NCI-H1417 (cell line): Measurements from ENCODE around the gene NFASC.

Experiments used
- DNase-seq, 3 experiments: peaks; one replicate each; lab custom pipeline; 2025; lab: John Stamatoyannopoulos, UW

Gene NFASC

DNA sequence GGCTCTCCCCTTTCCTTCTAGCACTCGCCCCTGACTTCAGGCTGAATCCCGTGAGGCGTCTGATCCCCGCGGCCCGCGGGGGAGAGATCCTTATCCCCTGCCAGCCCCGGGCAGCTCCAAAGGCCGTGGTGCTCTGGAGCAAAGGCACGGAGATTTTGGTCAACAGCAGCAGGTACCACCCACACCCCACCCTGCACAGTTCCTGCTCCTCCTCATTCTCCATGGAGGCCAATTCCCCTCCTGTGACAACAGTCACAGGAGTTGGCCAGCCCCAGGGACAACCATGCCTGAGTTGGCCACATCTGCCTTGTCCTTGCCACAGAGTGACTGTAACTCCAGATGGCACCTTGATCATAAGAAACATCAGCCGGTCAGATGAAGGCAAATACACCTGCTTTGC is 193.6 kb downstream of the NFASC start:
- no peak for DNase-seq

DNA sequence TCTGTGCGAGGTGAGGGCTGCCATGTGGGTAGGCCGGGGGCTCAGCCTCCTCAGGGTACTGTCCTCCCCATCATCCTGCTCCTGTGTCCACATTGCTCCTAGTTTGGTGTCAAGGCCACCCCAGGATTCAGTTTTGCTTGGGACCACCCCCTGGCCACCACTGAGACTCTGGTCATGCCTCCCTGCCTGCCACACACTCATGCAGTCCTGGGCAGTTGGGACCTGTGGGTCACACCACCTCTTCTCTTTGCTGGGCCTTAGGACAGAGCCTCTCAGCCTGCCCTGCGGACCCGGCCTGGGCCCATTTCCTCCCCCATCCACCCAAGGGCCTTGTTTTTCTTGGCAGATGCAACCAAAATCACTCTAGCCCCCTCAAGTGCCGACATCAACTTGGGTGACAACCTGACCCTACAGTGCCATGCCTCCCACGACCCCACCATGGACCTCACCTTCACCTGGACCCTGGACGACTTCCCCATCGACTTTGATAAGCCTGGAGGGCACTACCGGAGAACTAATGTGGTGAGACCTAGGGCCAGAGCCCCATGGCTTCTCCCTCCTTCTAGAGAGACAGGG is 194.2 kb downstream of the NFASC start:
- DNase-seq = no peak

DNA sequence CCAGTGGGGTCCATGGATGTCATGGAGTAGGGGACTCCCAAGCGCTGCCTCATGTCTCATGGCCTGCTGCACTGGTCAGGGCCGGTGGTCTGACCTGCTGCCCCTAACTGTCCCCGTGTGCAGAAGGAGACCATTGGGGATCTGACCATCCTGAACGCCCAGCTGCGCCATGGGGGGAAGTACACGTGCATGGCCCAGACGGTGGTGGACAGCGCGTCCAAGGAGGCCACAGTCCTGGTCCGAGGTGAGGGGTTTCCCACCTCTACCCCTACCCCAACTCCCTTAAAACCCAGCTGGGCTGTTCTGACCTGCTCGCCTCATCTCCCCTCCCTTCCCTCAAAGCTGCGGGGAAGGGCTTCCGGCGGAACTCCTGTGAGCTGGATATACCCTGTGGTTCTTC is 195.0 kb downstream of the NFASC start:
- DNase-seq = no peak

DNA sequence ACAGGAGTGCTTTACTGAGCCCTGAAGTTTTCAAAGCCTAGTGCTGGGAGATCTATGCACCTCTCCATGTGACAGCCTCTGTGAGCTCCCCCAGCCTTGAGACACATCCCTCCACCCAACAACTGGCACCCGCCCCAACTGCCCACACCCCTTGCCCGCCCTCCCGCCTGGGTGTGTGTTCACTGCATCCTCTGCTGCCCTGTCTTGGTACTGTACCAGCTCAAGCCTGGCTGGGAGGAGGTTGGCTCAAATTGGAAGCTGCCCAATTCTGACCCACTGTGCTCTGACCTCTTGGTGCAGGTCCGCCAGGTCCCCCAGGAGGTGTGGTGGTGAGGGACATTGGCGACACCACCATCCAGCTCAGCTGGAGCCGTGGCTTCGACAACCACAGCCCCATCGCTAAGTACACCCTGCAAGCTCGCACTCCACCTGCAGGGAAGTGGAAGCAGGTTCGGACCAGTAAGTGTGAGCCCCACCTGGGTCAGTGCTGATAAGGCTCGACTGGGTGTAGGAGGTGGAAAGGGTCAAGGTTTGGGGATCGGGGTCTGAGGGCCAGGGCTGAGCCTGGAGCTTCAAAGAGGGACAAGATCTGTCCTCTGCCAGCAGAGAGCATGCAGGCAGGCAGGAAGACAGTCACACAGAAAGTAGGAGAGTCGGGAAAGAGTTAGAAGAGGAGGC is 195.6 kb downstream of the NFASC start:
- DNase-seq = no peak

DNA sequence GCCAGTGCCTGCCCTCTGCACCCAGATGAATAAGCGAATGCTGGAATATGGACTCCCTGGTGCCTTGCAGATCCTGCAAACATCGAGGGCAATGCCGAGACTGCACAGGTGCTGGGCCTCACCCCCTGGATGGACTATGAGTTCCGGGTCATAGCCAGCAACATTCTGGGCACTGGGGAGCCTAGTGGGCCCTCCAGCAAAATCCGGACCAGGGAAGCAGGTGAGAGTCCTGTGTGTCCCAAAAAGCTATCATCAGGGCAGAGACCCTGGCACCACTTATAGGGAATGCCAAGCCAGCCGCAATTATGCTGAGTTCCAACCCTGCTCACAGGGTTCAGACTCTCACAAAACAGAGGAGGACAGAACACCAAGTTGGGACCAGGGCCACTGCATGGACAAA is 196.4 kb downstream of the NFASC start:
- no peak for DNase-seq

DNA sequence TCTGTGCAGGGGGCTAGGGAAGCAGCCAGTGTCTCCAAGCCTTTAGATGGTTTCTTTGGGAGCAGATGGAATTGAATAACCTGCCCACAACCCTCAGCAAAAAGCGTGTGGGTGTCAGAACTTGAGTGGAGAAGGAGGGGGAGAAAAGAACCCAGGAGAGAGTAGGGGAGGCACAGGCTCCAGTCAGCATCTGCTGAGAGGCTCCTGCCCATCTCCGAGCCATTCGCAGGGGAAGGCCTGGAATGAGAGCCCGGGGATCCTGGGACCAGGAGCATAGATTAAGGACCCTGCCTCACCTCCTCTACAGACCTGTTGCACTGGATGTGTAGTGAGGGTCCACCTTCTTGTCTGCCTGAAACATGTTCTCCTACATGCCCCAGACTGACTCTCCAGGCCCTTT is 197.3 kb downstream of the NFASC start:
- DNase-seq = no peak

DNA sequence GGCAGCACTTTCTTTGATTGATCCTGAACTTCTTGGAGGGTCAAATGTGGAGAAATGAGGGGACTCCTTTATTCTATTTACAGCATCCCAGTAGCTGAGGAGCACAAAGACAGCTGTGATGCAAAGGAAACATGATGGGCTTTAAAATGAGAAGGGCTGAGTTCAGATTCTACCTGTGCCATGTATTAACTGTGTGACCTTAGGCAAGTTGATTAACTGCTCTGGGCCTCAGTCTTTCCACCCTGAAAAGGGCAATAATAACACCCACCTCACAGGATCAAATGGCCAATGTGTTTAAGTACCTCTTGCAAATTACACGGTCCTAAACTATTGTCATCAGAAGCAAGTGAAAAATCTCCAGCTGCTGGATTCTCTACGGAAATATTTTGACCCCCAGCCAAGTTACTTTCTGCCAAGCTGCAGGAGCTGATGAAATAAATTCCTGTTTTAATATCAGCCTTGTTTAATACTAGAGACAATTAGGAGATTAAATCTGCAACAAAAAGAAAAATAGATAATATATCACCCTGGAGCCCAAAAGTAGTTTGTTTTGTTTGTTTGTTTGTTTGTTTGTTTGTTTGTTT is 197.9 kb downstream of the NFASC start:
- DNase-seq = no peak

DNA sequence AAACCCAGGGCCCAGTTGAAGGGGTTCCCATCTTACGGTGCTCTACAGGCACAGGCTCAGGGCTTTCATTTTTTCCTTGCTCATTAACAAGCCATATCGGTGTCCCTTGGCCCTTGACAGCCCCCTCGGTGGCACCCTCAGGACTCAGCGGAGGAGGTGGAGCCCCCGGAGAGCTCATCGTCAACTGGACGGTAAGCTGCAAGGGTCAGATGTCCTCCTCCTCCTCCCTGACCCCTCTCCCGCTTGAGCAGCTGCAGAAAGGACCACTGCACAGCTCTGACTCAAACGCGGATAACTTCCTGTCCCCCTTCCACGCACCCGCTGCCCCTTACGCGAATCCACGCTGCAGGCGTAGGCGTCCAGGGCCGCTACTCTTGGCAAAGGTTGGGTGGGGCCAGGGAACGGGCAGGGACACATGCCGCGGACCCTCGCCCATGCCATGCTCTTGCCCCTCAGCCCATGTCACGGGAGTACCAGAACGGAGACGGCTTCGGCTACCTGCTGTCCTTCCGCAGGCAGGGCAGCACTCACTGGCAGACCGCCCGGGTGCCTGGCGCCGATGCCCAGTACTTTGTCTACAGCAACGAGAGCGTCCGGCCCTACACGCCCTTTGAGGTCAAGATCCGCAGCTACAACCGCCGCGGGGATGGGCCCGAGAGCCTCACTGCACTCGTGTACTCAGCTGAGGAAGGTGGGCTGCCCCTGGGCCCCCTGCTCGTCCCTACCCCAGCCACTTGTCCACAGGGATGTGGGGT is 198.9 kb downstream of the NFASC start:
- DNase-seq = no peak

DNA sequence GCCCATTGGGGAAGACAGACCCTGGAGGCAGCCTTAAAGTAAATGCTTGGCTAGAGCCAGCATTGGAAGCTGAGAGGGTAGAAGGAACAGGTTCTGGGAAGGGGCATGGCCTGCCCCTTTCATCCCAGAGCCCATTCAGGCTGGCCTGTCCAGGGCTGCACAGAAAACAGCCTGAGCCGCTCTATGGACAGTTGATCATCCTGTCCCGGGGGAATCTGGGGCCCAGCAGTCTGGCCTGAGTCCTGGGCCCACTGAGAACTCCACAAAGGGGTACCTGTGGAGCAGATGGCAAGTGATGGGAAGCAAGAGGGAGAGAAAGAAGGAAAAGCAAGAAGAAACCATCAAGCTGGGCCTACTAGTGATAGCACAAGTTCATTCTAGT is 200.4 kb downstream of the NFASC start:
- DNase-seq = no peak

DNA sequence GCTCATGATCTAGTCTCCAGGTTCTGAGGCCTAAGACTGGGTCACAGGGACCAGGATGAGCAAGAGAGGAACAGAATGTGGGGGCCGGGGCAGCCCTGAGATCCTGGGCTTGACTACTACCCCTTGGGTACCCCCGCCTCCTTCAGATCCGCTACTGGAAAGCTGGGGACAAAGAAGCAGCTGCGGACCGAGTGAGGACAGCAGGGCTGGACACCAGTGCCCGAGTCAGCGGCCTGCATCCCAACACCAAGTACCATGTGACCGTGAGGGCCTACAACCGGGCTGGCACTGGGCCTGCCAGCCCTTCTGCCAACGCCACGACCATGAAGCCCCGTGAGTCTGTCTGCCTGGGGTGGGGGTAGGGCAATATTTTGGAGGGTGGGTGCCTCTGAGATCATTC is 201.1 kb downstream of the NFASC start:
- DNase-seq = no peak

DNA sequence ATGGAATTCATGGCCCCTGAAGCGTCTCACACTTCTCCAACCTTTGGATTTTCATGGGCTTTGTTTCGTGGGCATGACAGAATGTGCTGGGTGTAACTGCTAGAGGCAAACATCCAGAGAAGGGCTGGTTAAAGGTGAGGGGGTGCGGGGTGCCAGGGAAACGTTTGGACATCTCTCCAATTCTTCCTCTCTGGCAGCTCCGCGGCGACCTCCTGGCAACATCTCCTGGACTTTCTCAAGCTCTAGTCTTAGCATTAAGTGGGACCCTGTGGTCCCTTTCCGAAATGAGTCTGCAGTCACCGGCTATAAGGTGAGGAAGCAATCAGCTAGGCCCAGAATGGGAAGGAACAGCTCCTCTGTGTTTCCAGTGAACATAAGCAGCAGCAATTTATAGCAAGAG is 201.6 kb downstream of the NFASC start:
- no peak for DNase-seq
